Parathyroid adenoma (tissue), 2 donors: Measurements from ENCODE around the gene POLR3A.
"Not testable (repeated sequence)": the region's sequence is repeated elsewhere in the genome, so short reads cannot be mapped to it uniquely, and the experiment has no call there.

Experiments used
- H2AFZ ChIP-seq: fragments of 300-600 bp; sonication (generic); one replicate; pipeline ENCODE4 v1.7.0; 2017; ENCODE audit warnings: antibody characterized with exemption, mild to moderate bottlenecking
- H3K27ac ChIP-seq: fragments of 300-600 bp; sonication (generic); one replicate; pipeline ENCODE4 v1.7.0; 2017
- H3K27me3 ChIP-seq: fragments of 300-600 bp; sonication (generic); one replicate; pipeline ENCODE4 v1.7.0; 2017; ENCODE audit warnings: low read length; ENCODE audit not compliant: control insufficient read depth, insufficient read depth
- H3K36me3 ChIP-seq: fragments of 300-600 bp; sonication (generic); one replicate; pipeline ENCODE4 v1.7.0; 2017; ENCODE audit warnings: low read length; ENCODE audit not compliant: control insufficient read depth, insufficient read depth
- H3K4me1 ChIP-seq: fragments of 300-600 bp; sonication (generic); one replicate; pipeline ENCODE4 v1.7.0; 2017; ENCODE audit warnings: control low read depth
- H3K4me2 ChIP-seq: fragments of 300-600 bp; sonication (generic); one replicate; pipeline ENCODE4 v1.7.0; 2017; ENCODE audit warnings: low read length
- H3K4me3 ChIP-seq: fragments of 300-600 bp; sonication (generic); one replicate; pipeline ENCODE4 v1.7.0; 2017; ENCODE audit warnings: low read depth, low read length
- H3K79me2 ChIP-seq: fragments of 300-600 bp; sonication (generic); one replicate; pipeline ENCODE4 v1.7.0; 2017; ENCODE audit warnings: control low read depth
- H3K9ac ChIP-seq: fragments of 300-600 bp; sonication (generic); one replicate; pipeline ENCODE4 v1.7.0; 2017; ENCODE audit warnings: mild to moderate bottlenecking
- H3K9me3 ChIP-seq: fragments of 300-600 bp; sonication (generic); one replicate; pipeline ENCODE4 v1.7.0; 2017; ENCODE audit warnings: low read length; ENCODE audit not compliant: control insufficient read depth
- CTCF ChIP-seq: fragments of 300-600 bp; sonication (generic); IDR thresholded peaks from one replicate; pipeline ENCODE4 v1.7.0; 2017; ENCODE audit warnings: antibody characterized with exemption, mild to moderate bottlenecking
- donor health status: primary hyperparathyroidism.

POLR3A gene

GRCh38 chr10:78029269-78030226 is at the start of gene POLR3A:
Gene POLR3A, minus strand, starts transcription at chr10:78029515. Its CDS starts 108 bp downstream, at chr10:78029407.
- Histone ChIP-seq H3K9me3 (no peaks in the 10 kb centered on the region), H3K36me3 (no peaks in the 10 kb centered on the region), H3K27me3 (no peaks in the 10 kb centered on the region), H2AFZ (peak within 1 kb of the TSS; percentile 98), H3K4me1 (peaks cover 10% of the 10 kb centered on the region), H3K79me2 (peaks cover 18% of the 10 kb centered on the region), H3K27ac (peak within 1 kb of the TSS; percentile 88), H3K9ac (peak within 1 kb of the TSS; percentile 74), H3K4me2 (peak within 1 kb of the TSS; percentile 86), H3K4me3 (peak within 1 kb of the TSS; percentile 98)
- peak; percentile 77 for TF ChIP-seq CTCF

- no peak overlapping the region for H2AFZ ChIP-seq
- no peaks in the 10 kb centered on the region for H3K9me3 ChIP-seq
- no peaks in the 10 kb centered on the region for H3K27me3 ChIP-seq
- no peaks in the 10 kb centered on the region for H3K79me2 ChIP-seq
- no peaks in the 10 kb centered on the region for H3K4me1 ChIP-seq
- no peak overlapping the region for H3K4me2 ChIP-seq
- no peak overlapping the region for H3K4me3 ChIP-seq
- TF ChIP-seq CTCF: no peak
- no peaks in the 10 kb centered on the region for H3K36me3 ChIP-seq
- H3K9ac ChIP-seq: no peak overlapping the region
- H3K27ac ChIP-seq: no peak overlapping the region
These were observed 49.4 kb upstream of the POLR3A start for GRCh38 chr10:78078539-78079330.

GRCh38 chr10:78075806-78076205 is 46.5 kb upstream of the POLR3A start:
- not testable (repeated sequence) for H2AFZ ChIP-seq, H3K4me3 ChIP-seq, H3K4me2 ChIP-seq, H3K27me3 ChIP-seq, H3K36me3 ChIP-seq, H3K9me3 ChIP-seq, H3K4me1 ChIP-seq, H3K9ac ChIP-seq, H3K27ac ChIP-seq, H3K79me2 ChIP-seq

GRCh38 chr10:78072504-78072903 is 43.2 kb upstream of the POLR3A start:
- no peaks in the 10 kb centered on the region for H3K9me3 ChIP-seq

More at GRCh38 chr10:78072504-78072903, 43.2 kb upstream of the POLR3A start:
- Histone ChIP-seq H3K4me2 (no peak overlapping the region), H3K79me2 (no peaks in the 10 kb centered on the region), H3K4me1 (no peaks in the 10 kb centered on the region), H2AFZ (no peak overlapping the region), H3K36me3 (no peaks in the 10 kb centered on the region), H3K27ac (no peak overlapping the region), H3K27me3 (no peaks in the 10 kb centered on the region), H3K4me3 (no peak overlapping the region), H3K9ac (no peak overlapping the region)
- no peak for TF ChIP-seq CTCF
